GM13977 (cell line): ENCODE results near the gene YEATS4.

ENCODE experiments used
- DNase-seq: peaks from one replicate; pipeline ENCODE4 v3.0.0; 2012; ENCODE audit warnings: low spot score
- CTCF ChIP-seq: IDR thresholded peaks from 2 replicates; pipeline ENCODE4 v1.5.1; 2012; ENCODE audit warnings: mild to moderate bottlenecking, control low read depth; ENCODE audit not compliant: insufficient read depth; ENCODE audit errors: extremely low read depth, missing control alignments
- in situ Hi-C: fragments of 300-500 bp; cut with MboI; formaldehyde crosslinking; loops from one replicate; pipeline ENCODE4 v1.12.0; 2022; ENCODE audit warnings: low sequenced_read_pairs, low pct_unique_long_range_greater_than_20kb, mixed read lengths, inconsistent platforms; ENCODE audit not compliant: unreplicated experiment

The YEATS4 gene

GRCh38 chr12:69423037-69423905 is 63.7 kb downstream of the YEATS4 start:
- no peak for DNase-seq
- in situ Hi-C loops, result no loop called here
- TF ChIP-seq CTCF, result no peak

GRCh38 chr12:69425417-69425816 is 65.9 kb downstream of the YEATS4 start:
- in situ Hi-C loops, result no loop called here

DNA sequence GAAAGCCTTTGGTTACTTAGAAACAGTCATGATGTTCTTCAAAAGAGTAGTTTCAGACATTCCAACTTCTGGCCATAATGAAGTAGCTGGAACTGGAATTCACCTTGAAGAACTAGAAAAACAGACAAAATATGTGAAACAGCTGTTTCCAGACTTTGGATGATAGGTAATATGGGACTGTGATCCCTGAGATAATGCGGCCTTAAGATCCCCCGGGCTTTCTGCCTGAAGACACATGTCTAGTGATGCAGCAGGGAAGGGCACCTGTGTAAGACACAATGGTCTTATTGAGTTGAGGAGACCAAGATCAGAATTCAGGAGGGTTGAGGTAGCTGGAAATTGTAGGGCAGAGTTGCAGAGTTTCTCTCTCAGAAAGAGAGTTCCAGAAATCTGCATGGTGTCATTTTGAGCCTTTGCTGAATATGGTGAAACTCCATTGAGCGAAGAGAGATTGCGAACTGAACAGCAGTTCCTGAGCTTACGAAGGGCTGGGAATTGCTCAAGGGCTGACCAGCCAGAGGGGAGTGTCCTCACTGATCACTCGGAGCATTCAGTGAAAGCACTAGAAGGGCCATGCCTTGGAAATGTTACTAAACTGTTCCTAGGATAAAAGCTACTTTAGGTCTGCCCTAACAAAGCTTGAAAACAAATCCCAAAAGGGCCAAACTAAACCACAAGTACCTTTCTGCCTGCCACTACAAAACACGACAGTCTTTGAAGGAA is 69.0 kb downstream of the YEATS4 start:
- in situ Hi-C loops, result no loop called here
- no peak for TF ChIP-seq CTCF
- DNase-seq, result no peak

More at GRCh38 chr12:69425417-69425816, 65.9 kb downstream of the YEATS4 start:
- no peak for TF ChIP-seq CTCF
- DNase-seq, result no peak

DNA sequence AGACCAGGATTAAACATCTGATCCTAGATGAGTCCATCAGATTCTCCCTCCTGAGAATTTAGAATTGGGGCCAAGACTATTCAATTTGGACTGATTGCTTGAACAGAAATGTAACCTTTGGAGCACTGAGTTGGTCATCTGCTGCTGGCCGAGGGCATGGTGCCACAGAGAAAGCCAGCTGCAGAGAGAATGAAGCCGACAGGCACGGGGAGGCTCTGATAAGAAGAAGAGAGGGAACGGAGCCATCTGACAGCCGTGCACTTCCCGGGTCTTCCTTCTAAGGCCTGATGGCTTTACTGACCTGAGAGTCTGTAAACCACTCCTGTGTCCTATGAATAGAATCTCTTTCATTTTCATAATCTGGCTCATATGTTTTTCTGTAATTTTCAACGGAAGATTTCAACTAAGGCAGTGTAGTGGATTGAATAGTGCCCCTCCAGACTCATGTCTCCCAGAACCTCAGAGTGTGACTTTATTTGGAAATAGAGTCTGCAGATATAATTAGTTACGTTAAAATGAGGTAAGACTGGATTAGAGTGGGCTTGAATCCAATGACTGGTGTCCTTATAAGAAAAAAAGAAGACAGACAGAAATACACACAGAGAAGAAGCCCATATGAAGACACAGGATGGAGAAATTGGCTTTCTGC is 71.5 kb downstream of the YEATS4 start:
- in situ Hi-C loops, result no loop called here

GRCh38 chr12:69431591-69432222 is 72.2 kb downstream of the YEATS4 start:
- DNase-seq, result no peak
- TF ChIP-seq CTCF, result no peak

More for the DNA sequence above, 71.5 kb downstream of the YEATS4 start:
- DNase-seq, result no peak
- no peak for TF ChIP-seq CTCF

GRCh38 chr12:69433653-69434052 is 74.1 kb downstream of the YEATS4 start:
- in situ Hi-C loops, result no loop called here
- DNase-seq, result no peak
- no peak for TF ChIP-seq CTCF

More at GRCh38 chr12:69431591-69432222, 72.2 kb downstream of the YEATS4 start:
- in situ Hi-C loops, result no loop called here
